Endothelial cell of umbilical vein (primary cell): Measurements from ENCODE around the gene FAM20A. TPM values are rescaled to one million over a fixed set of nuclear protein-coding genes. Genes with fewer than 3 reads are reported as not detected.

Source experiments
- BruUV-seq: library from RNA; stranded (reverse); fragments of 400-500 nt; replicated peaks from 2 replicates; lab custom pipeline; 2021; lab: Mats Ljungman, UMichigan
- CTCF ChIA-PET: fragments of 300-600, 350-600 bp; sonication (Branson Sonifier 250); formaldehyde crosslinking; loops from one replicate; lab custom pipeline; 2021; ENCODE audit warnings: antibody characterized with exemption, inconsistent platforms; lab: Charles Lee
- POLR2A ChIA-PET: fragments of 300-600, 350-600 bp; sonication (Branson Sonifier 250); formaldehyde crosslinking; loops from one replicate; lab custom pipeline; 2021; ENCODE audit warnings: antibody characterized with exemption, inconsistent platforms; lab: Charles Lee
- DNase-seq: peaks from one replicate; pipeline ENCODE4 v3.0.0-alpha.2; 2011; ENCODE audit warnings: low read depth, low spot score
- FAIRE-seq: peaks from 2 replicates; lab custom pipeline; 2011; peaks lifted over from hg19 to GRCh38; lab: Jason Lieb, UNC
- H2AFZ ChIP-seq: 2 replicates; pipeline ENCODE4 v1.6.0; 2012; ENCODE audit warnings: low read depth, low read length, control low read depth, inconsistent platforms
- H3K27ac ChIP-seq: 2 replicates; pipeline ENCODE4 v1.5.1; 2011; ENCODE audit warnings: low read depth, mild to moderate bottlenecking, control low read depth, low read length, moderate library complexity; ENCODE audit not compliant: insufficient read depth
- H3K27me3 ChIP-seq, 2 experiments: 2 replicates each; pipeline versions ENCODE4 v1.6.0 to v1.6.1; 2011; ENCODE audit warnings: low read length in 2 of 2, mixed read lengths in 1 of 2; ENCODE audit not compliant: control insufficient read depth in 2 of 2, insufficient read depth in 2 of 2
- H3K36me3 ChIP-seq, 2 experiments: 2 replicates in 1 of 2; 3 replicates in 1 of 2; pipeline ENCODE4 v1.5.1; 2011; ENCODE audit warnings: low read length in 2 of 2, mild to moderate bottlenecking in 1 of 2, moderate library complexity in 1 of 2; ENCODE audit not compliant: control insufficient read depth in 2 of 2, insufficient read depth in 2 of 2; ENCODE audit errors: extremely low read depth in 1 of 2
- H3K4me1 ChIP-seq: 3 replicates; pipeline ENCODE4 v1.5.1; 2011; ENCODE audit warnings: mild to moderate bottlenecking, low read length; ENCODE audit not compliant: control insufficient read depth, insufficient read depth; ENCODE audit errors: extremely low read depth
- H3K4me2 ChIP-seq: 2 replicates; pipeline ENCODE4 v1.6.1; 2011; ENCODE audit warnings: low read length, control low read depth, mixed read lengths; ENCODE audit not compliant: insufficient read depth
- H3K4me3 ChIP-seq, 3 experiments: fragments of 200-600 bp in 1 of 3; sonication (generic), shearing (Covaris generic) in 1 of 3; replicated peaks in 1 of 3; 2 replicates each; pipeline ENCODE4 v1.5.1; 2011 to 2016; ENCODE audit warnings: control low read depth in 3 of 3, low read length in 3 of 3, mild to moderate bottlenecking in 2 of 3, inconsistent platforms in 1 of 3, low read depth in 1 of 3, moderate library complexity in 1 of 3; ENCODE audit not compliant: insufficient read depth in 1 of 3
- H3K79me2 ChIP-seq: 2 replicates; pipeline ENCODE4 v1.6.0; 2012; ENCODE audit warnings: low read length, inconsistent platforms; ENCODE audit not compliant: control insufficient read depth, insufficient read depth
- H3K9ac ChIP-seq: replicated peaks from 2 replicates; pipeline ENCODE3; 2011; ENCODE audit warnings: low read length, control low read depth; ENCODE audit not compliant: insufficient read depth; ENCODE audit errors: extremely low read depth
- H3K9me1 ChIP-seq: replicated peaks from 3 replicates; pipeline ENCODE4 v1.6.0; 2011; ENCODE audit warnings: mild to moderate bottlenecking, low read length; ENCODE audit not compliant: control insufficient read depth, insufficient read depth; ENCODE audit errors: extremely low read depth
- H3K9me3 ChIP-seq: replicated peaks from 2 replicates; pipeline ENCODE4 v1.5.1; 2012; ENCODE audit warnings: low read length, inconsistent platforms; ENCODE audit not compliant: control insufficient read depth, insufficient read depth
- H4K20me1 ChIP-seq: replicated peaks from 2 replicates; pipeline ENCODE3; 2011; ENCODE audit warnings: mild to moderate bottlenecking, low read length; ENCODE audit not compliant: control insufficient read depth, insufficient read depth; ENCODE audit errors: extremely low read depth
- EZH2 ChIP-seq: IDR thresholded peaks from 2 replicates; pipeline ENCODE4 v1.6.1; 2012; ENCODE audit warnings: borderline replicate concordance, low read depth, mild to moderate bottlenecking, moderate library complexity, low read length, inconsistent platforms; ENCODE audit not compliant: severe bottlenecking
- FOS ChIP-seq: IDR thresholded peaks from 2 replicates; pipeline ENCODE4 v1.6.1; 2011; ENCODE audit warnings: mild to moderate bottlenecking, low read length, moderate library complexity, borderline replicate concordance; ENCODE audit not compliant: insufficient read depth
- GATA2 ChIP-seq: IDR thresholded peaks from 2 replicates; pipeline ENCODE4 v1.7.0; 2011; ENCODE audit warnings: low read depth, mild to moderate bottlenecking, moderate library complexity, mixed read lengths, low read length; ENCODE audit not compliant: insufficient read length, insufficient read depth
- JUN ChIP-seq: IDR thresholded peaks from 2 replicates; pipeline ENCODE4 v1.6.1; 2011; ENCODE audit warnings: borderline replicate concordance, low read depth; ENCODE audit not compliant: insufficient read length, insufficient read depth
- MYC ChIP-seq: IDR thresholded peaks from one replicate; pipeline ENCODE4 v1.6.1; 2011; ENCODE audit warnings: mild to moderate bottlenecking, low read depth, low read length
- POLR2A ChIP-seq: IDR thresholded peaks from 2 replicates; pipeline ENCODE4 v1.6.1; 2012; ENCODE audit warnings: low read depth, mild to moderate bottlenecking, control low read depth, low read length
- POLR2AphosphoS5 ChIP-seq: IDR thresholded peaks from 2 replicates; pipeline ENCODE4 v1.6.1; 2012; ENCODE audit warnings: low read depth, mild to moderate bottlenecking, control low read depth, low read length, moderate library complexity; ENCODE audit not compliant: insufficient read depth
- dilution Hi-C: fragments of 300-500 bp; cut with MboI; formaldehyde crosslinking; loops from one replicate; pipeline ENCODE4 v1.15.0; 2019; ENCODE audit warnings: low sequenced_read_pairs; ENCODE audit not compliant: extremely low pct_ligation_motif_present
- intact Hi-C: fragments of 100-400 bp; cut with micrococcal nuclease; formaldehyde crosslinking; loops from one replicate; pipeline ENCODE4 v1.10.0; 2022
- polyA plus RNA-seq, 4 experiments: library from polyadenylated mRNA; depleted of rRNA in 3 of 4; stranded (reverse) in 3 of 4; unstranded in 1 of 4; fragments of >200 nt; gene quantifications; 2 replicates each; pipeline versions ENCODE4 v1.2.1 to v1.2.3, GENCODE V29; 2011 to 2012; ENCODE audit warnings: missing spikeins in 1 of 4
- total RNA-seq: library from RNA; stranded (reverse); gene quantifications from 2 replicates; pipeline ENCODE4 v1.2.3, GENCODE V29; 2021
- TF ChIP-seq, protein P1 (sequence below), 2 donors: IDR thresholded peaks; 1 replicate in 1 of 2; 2 replicates in 1 of 2; pipeline ENCODE4 v1.5.1; 2011; ENCODE audit warnings: low read length in 2 of 2, mild to moderate bottlenecking in 2 of 2, moderate library complexity in 2 of 2, control low read depth in 1 of 2, inconsistent platforms in 1 of 2, low read depth in 1 of 2; ENCODE audit not compliant: insufficient read depth in 1 of 2; ENCODE audit errors: extremely low read depth in 1 of 2
- TF ChIP-seq, protein P2 (sequence below): IDR thresholded peaks from 2 replicates; pipeline ENCODE4 v1.6.1; 2011; ENCODE audit not compliant: insufficient read depth, insufficient read length

Gene FAM20A
- total and polyA plus RNA-seq, 2 donors (not counting 3 experiments of a cell fraction or from before 2014, with no cell fraction given) = not detected

GRCh38 chr17:68634345-68634876 is 33.2 kb upstream of the FAM20A start:
- no peak overlapping the region for H3K27ac ChIP-seq
- dilution Hi-C loops = no loop called here
- ChIA-PET CTCF (interaction anchor here (0.6 kb wide), 2 partner anchors 168 to 1903 kb away, joined by 3 to 4 read pairs; no protein-coding TSS in a partner anchor), POLR2A (no interaction called here)
- no peak overlapping the region for H3K4me3 ChIP-seq
- no peaks in the 10 kb centered on the region for H3K4me1 ChIP-seq
- H3K79me2 ChIP-seq = no peaks in the 10 kb centered on the region
- H3K4me2 ChIP-seq = no peak overlapping the region
- no peaks in the 10 kb centered on the region for H3K9me1 ChIP-seq
- no peaks in the 10 kb centered on the region for H3K36me3 ChIP-seq
- TF ChIP-seq JUN = no peak
- no peak for TF ChIP-seq FOS
- TF ChIP-seq EZH2 = no peak
- no peak for TF ChIP-seq POLR2AphosphoS5
- no peak for TF ChIP-seq POLR2A
- TF ChIP-seq MYC = no peak
- TF ChIP-seq GATA2 = no peak
- TF ChIP-seq, protein P1, sequence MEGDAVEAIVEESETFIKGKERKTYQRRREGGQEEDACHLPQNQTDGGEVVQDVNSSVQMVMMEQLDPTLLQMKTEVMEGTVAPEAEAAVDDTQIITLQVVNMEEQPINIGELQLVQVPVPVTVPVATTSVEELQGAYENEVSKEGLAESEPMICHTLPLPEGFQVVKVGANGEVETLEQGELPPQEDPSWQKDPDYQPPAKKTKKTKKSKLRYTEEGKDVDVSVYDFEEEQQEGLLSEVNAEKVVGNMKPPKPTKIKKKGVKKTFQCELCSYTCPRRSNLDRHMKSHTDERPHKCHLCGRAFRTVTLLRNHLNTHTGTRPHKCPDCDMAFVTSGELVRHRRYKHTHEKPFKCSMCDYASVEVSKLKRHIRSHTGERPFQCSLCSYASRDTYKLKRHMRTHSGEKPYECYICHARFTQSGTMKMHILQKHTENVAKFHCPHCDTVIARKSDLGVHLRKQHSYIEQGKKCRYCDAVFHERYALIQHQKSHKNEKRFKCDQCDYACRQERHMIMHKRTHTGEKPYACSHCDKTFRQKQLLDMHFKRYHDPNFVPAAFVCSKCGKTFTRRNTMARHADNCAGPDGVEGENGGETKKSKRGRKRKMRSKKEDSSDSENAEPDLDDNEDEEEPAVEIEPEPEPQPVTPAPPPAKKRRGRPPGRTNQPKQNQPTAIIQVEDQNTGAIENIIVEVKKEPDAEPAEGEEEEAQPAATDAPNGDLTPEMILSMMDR (IDR thresholded peaks at IDR 0.05; ENCODE audit: extremely low read depth in 1 of 2, insufficient read depth in 1 of 2, low read depth in 1 of 2, low read length in 2 of 2) = no peak
- TF ChIP-seq, protein P2, sequence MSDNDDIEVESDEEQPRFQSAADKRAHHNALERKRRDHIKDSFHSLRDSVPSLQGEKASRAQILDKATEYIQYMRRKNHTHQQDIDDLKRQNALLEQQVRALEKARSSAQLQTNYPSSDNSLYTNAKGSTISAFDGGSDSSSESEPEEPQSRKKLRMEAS = no peak
- H2AFZ ChIP-seq = no peak overlapping the region
- no peaks in the 10 kb centered on the region for H3K27me3 ChIP-seq
- no peaks in the 10 kb centered on the region for H3K9me3 ChIP-seq
- no peaks in the 10 kb centered on the region for H4K20me1 ChIP-seq
- intact Hi-C loops = no loop called here
- H3K9ac ChIP-seq = no peak overlapping the region
- DNase-seq = no peak
- BruUV-seq = no TSS peak
- no peak for FAIRE-seq
